Ovary (tissue), 9 donors: ENCODE data around the gene ABCA6. TPM values are rescaled to one million over a fixed set of nuclear protein-coding genes. Genes with fewer than 3 reads are reported as not detected.

Experiments used
- DNase-seq, 5 donors: peaks; one replicate each; pipeline ENCODE4 v3.0.0-alpha.2; 2019 to 2020
- H3K27ac ChIP-seq, 2 donors: fragments of 200-600 bp; one replicate each; pipeline versions ENCODE4 v1.5.1 to v1.8.0; 2019 to 2022
- H3K27me3 ChIP-seq: fragments of 200-600 bp; one replicate; pipeline ENCODE4 v1.8.0; 2022
- H3K36me3 ChIP-seq: fragments of 200-600 bp; sonication (generic); one replicate; pipeline ENCODE4 v1.5.1; 2019
- H3K4me1 ChIP-seq: one replicate; pipeline ENCODE4 v1.8.1; 2013; ENCODE audit warnings: mild to moderate bottlenecking, moderate library complexity; ENCODE audit not compliant: insufficient read depth
- H3K4me3 ChIP-seq: fragments of 200-600 bp; sonication (generic); one replicate; pipeline ENCODE4 v1.5.1; 2017
- H3K9me3 ChIP-seq, 2 donors: fragments of 200-600 bp in 1 of 2; sonication (generic) in 1 of 2; one replicate each; pipeline versions ENCODE4 v1.5.1 to v1.8.1; 2013 to 2019; ENCODE audit warnings: mild to moderate bottlenecking in 1 of 2, moderate library complexity in 1 of 2
- EP300 ChIP-seq: sonication (generic); formaldehyde crosslinking; IDR thresholded peaks from one replicate; pipeline ENCODE4 v1.6.1; 2017; ENCODE audit warnings: antibody characterized with exemption
- POLR2A ChIP-seq: fragments of 450-650 bp; IDR thresholded peaks from one replicate; pipeline ENCODE4 v1.6.1; 2017; ENCODE audit warnings: antibody characterized with exemption, mild to moderate bottlenecking, moderate library complexity
- WGBS, 3 donors: extraction: QIAGEN DNeasy Blood & Tissue Kit in 1 of 3; methylation state at CpG; one replicate each; pipeline versions ENCODE4 v1.1.5 to v1.1.7; 2013 to 2017; 5-methylcytosine and 5-hydroxymethylcytosine counted together
- intact Hi-C, 4 donors: fragments of 100-400 bp; cut with DNase I; formaldehyde crosslinking; loops; one replicate each; pipeline versions ENCODE4 v1.11.0 to v1.15.1; 2022 to 2023
- polyA plus RNA-seq, 2 donors: library from polyadenylated mRNA; stranded (reverse); fragments of 200-250 nt in 1 of 2; fragments of 350-450 nt in 1 of 2; fragmentation: Illumina TruSeq in 1 of 2; extraction: RNeasy Lipid Tissue Mini Kit (QIAGEN cat#74804) in 1 of 2; gene quantifications; one replicate each; pipeline ENCODE4 v1.2.3, GENCODE V29; 2013 to 2014
- total RNA-seq, 7 donors: library from RNA; depleted of rRNA in 2 of 7; stranded (reverse); fragments of >200 nt in 2 of 7; fragmentation: NEBNext Ultra II Directional in 3 of 7; extraction: Animal tissue kit (Norgen Biotek cat#: 25700) in 3 of 7; gene quantifications; one replicate each; pipeline versions ENCODE4 v1.1.0 to v1.2.4, GENCODE V29; 2016 to 2023
- TF ChIP-seq, protein P1 (sequence below), 3 donors: fragments of 450-650 bp in 2 of 3; fragments of 200-600 bp in 1 of 3; IDR thresholded peaks; one replicate each; pipeline versions ENCODE4 v1.5.1 to v1.8.0; 2016 to 2022; ENCODE audit warnings: antibody characterized with exemption in 3 of 3, mild to moderate bottlenecking in 1 of 3
- donor health status: DM: no; HTN: no; CAD: no; lungs with moderate emphysema.
- donor health status: DM: no; HTN: no; CAD: no.
- donor health status: Bipolar disorder and iron deficiency.
- donor health status: DM: yes; HTN: yes; CAD: no.
- donor health status: DM: no; HTN: no; CAD: no.
- donor health status: DM: yes; HTN: yes; CAD: no.

ABCA6 gene
- total and polyA plus RNA-seq, 9 donors = 27.9 to 249 (median 38.1) TPM

DNA sequence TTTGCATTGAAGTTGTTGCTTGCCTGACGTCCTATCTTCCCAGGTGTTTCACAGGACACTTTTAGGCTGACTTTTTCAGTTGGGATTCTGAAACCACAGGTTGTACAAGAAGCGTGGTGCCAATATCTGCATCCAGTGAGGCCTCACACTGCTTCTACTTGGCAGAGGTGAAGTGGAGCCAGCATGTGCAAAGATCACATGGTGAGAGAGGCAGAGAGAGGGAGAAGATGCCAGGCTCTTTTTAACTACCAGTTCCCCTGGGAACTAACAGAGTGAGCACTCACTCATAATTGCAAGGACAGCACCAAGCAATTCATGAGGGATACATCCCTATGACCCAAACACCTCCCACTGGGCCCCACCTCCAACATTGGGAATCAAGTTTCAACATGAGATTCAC lies 5.8 kb upstream of the ABCA6 start:
- DNase-seq = no peak
- no peaks in the 10 kb centered on the region for H3K9me3 ChIP-seq
- 82 to 89% (median 85%) methylated on average over 2 of the region's 2 CpGs for WGBS, 3 donors
- intact Hi-C loops = no loop called here
- no peaks in the 10 kb centered on the region for H3K27me3 ChIP-seq
- TF ChIP-seq POLR2A (no peak), EP300 (no peak)
- TF ChIP-seq, protein P1, sequence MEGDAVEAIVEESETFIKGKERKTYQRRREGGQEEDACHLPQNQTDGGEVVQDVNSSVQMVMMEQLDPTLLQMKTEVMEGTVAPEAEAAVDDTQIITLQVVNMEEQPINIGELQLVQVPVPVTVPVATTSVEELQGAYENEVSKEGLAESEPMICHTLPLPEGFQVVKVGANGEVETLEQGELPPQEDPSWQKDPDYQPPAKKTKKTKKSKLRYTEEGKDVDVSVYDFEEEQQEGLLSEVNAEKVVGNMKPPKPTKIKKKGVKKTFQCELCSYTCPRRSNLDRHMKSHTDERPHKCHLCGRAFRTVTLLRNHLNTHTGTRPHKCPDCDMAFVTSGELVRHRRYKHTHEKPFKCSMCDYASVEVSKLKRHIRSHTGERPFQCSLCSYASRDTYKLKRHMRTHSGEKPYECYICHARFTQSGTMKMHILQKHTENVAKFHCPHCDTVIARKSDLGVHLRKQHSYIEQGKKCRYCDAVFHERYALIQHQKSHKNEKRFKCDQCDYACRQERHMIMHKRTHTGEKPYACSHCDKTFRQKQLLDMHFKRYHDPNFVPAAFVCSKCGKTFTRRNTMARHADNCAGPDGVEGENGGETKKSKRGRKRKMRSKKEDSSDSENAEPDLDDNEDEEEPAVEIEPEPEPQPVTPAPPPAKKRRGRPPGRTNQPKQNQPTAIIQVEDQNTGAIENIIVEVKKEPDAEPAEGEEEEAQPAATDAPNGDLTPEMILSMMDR (IDR thresholded peaks at IDR 0.05) = no peak
- H3K4me3 ChIP-seq = no peak overlapping the region
- peaks cover 7% of the 10 kb centered on the region for H3K4me1 ChIP-seq
- no peaks in the 10 kb centered on the region for H3K36me3 ChIP-seq
- H3K27ac ChIP-seq = no peak overlapping the region

DNA sequence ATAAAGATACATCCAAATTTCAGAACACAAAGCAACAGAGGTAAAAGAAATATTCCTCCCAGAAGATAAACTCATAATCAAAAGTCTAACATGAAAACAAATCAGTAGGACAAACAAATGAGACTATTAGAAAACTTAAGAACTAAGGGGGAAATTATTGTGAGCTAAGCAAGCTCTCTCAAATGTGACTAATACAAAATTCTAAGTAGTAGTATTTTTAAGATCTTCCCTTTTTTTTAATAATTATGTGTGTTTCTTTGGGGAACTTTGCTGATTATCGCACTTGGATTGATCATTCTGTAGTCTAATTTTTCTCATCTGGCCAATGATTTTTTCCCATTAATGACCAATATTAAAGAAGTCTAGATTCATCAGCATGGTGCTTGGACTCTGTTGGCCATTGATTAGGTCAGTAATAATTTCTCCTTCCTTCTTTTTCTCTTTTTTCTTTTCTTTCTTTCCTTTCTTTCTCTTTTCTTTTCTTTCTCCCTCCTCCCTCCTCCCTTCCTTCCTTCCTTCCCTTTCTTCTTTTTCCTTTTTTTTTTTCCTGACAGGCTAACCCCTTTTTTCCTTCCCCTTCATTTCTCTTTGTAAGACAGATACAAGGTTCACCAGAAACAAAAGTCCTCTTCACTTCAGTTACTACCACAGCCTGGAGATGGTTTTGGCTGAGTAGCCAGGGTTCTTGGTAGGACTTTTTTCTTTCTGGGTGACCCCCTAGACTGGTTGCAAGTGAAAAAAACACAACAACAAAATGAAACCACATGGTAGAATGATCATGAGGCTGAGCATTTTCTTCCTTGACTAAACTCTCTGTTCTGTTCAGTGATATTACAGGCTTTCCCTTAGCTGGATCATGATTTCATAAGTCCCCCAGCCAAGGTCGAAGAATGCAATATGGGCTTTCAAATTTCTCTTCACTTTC lies 2.9 kb upstream of the ABCA6 start:
- TF ChIP-seq, protein P1 (IDR thresholded peaks at IDR 0.05) = no peak
- TF ChIP-seq POLR2A = no peak
- no peak for TF ChIP-seq EP300
- H3K9me3 ChIP-seq = no peaks in the 10 kb centered on the region

DNA sequence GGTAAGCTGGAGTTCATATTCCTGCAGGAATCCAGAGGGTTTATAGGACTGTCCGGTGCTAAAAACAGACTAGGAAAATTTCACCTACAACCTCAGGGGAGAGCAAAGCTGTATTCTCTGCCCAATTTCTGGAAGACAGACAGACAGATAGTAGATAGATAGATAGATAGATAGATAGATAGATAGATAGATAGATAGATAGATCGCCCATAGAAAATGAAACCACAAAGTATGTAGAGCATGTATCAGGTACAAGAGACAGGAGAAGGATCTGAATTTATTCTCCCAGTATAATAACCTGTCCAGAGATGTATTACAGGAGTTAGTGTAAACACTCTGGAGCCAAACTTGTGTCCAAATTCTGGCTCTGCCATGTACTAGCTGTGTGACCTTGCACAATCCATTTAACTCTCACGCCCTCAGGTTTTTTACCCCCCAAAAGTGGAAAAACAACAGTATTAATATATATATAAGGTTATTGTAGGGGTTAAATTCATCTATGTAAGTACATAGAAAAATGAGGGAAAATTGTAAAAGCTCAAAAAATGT lies 2.1 kb upstream of the ABCA6 start:
- Histone ChIP-seq H3K27ac (no peak overlapping the region), H3K4me3 (no peak overlapping the region), H3K9me3 (no peaks in the 10 kb centered on the region), H3K27me3 (no peaks in the 10 kb centered on the region), H3K36me3 (no peaks in the 10 kb centered on the region), H3K4me1 (peaks cover 3% of the 10 kb centered on the region)
- no peak for DNase-seq
- 78 to 85% (median 81%) methylated on average over 3 of the region's 3 CpGs for WGBS, 3 donors
- intact Hi-C loops = no loop called here
- TF ChIP-seq POLR2A (no peak), EP300 (no peak)
- TF ChIP-seq, protein P1 (IDR thresholded peaks at IDR 0.05) = no peak

More for the DNA sequence above, 2.9 kb upstream of the ABCA6 start:
- Histone ChIP-seq H3K4me1 (peaks cover 3% of the 10 kb centered on the region), H3K27ac (no peak overlapping the region), H3K36me3 (no peaks in the 10 kb centered on the region), H3K4me3 (no peak overlapping the region), H3K27me3 (no peaks in the 10 kb centered on the region)
- DNase-seq = no peak
- intact Hi-C loops = no loop called here
- WGBS, 3 donors = 87 to 94% (median 88%) methylated on average over 2 of the region's 2 CpGs

DNA sequence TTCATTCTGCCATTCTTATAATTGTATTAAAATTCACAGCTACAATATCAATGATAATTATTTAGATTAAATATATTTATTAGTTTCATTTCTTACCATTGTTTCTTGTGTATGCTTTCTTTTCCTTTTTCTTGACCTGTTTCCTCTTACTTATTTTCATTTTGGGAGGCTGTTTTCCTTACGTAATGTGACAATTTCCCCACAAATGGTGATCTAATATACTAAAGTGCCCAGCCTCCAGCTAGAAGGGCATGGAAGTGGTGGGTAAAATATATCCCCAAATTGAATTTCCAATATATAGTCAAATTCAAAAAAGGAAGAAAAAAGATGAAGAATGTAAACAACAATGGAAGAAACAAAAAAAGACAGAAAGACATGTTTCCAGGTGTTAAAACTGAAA lies 1.5 kb upstream of the ABCA6 start:
- Histone ChIP-seq H3K4me3 (no peak overlapping the region), H3K36me3 (no peaks in the 10 kb centered on the region), H3K9me3 (no peaks in the 10 kb centered on the region), H3K4me1 (peaks cover 3% of the 10 kb centered on the region), H3K27ac (no peak overlapping the region), H3K27me3 (no peaks in the 10 kb centered on the region)
- no peak for DNase-seq
- WGBS, 3 donors = 65 to 91% (median 90%) methylated on average over 1 of the region's 1 CpG
- intact Hi-C loops = no loop called here
- TF ChIP-seq POLR2A (no peak), EP300 (no peak)
- TF ChIP-seq, protein P1 (IDR thresholded peaks at IDR 0.05) = no peak
